HepG2 (cell line): ENCODE measurements around the gene HOXC9. TPM values are rescaled to one million over a fixed set of nuclear protein-coding genes. Genes with fewer than 3 reads are reported as not detected.

Source experiments
- ATAC-seq: fragments of 200-7000 bp; cut with Tn5 transposase; 3 replicates; pipeline ENCODE4 v1.9.1; 2020; ENCODE audit warnings: mild to moderate bottlenecking, moderate library complexity
- BruUV-seq: library from RNA; stranded (reverse); fragments of 400-500 nt; replicated peaks from 2 replicates; lab custom pipeline; 2021; lab: Mats Ljungman, UMichigan
- CTCF ChIA-PET: fragments of 300-600 bp; formaldehyde crosslinking; extraction: SDS; loops from one replicate; lab custom pipeline; 2021; ENCODE audit warnings: low total read pairs, inconsistent platforms, low intra/inter-chr PET ratio; lab: Yijun Ruan, JAX
- POLR2A ChIA-PET: fragments of 350-600 bp; sonication (Branson Sonifier 250); formaldehyde crosslinking; loops from one replicate; lab custom pipeline; 2020; ENCODE audit warnings: antibody characterized with exemption, inconsistent platforms; lab: Yijun Ruan, JAX
- DNase-seq: peaks from one replicate; pipeline ENCODE4 v3.0.0-alpha.2; 2015; ENCODE audit warnings: low spot score
- FAIRE-seq: peaks from 3 replicates; lab custom pipeline; 2011; peaks lifted over from hg19 to GRCh38; lab: Jason Lieb, UNC
- H2AFZ ChIP-seq: one replicate; pipeline ENCODE4 v1.6.1; 2011; ENCODE audit warnings: low read length, inconsistent platforms
- H3K27ac ChIP-seq: fragments of 300-600 bp; 3 replicates; pipeline ENCODE4 v1.8.0; 2011; ENCODE audit warnings: mixed run types, mild to moderate bottlenecking, mixed read lengths, low read length, inconsistent platforms; ENCODE audit not compliant: insufficient read depth; ENCODE audit errors: extremely low read length
- H3K27me3 ChIP-seq, 2 experiments: fragments of 200-600 bp in 1 of 2; 2 replicates in 1 of 2; 3 replicates in 1 of 2; pipeline versions ENCODE4 v1.6.0 to v1.8.0; 2011; ENCODE audit warnings: low read length in 2 of 2, mild to moderate bottlenecking in 2 of 2, moderate library complexity in 2 of 2, inconsistent platforms in 1 of 2; ENCODE audit not compliant: insufficient read depth in 2 of 2, control insufficient read depth in 1 of 2
- H3K36me3 ChIP-seq, 2 experiments: fragments of 200-600 bp in 1 of 2; replicated peaks in 1 of 2; 2 replicates in 1 of 2; 3 replicates in 1 of 2; pipeline versions ENCODE4 v1.5.1 to v1.8.0; 2011; ENCODE audit warnings: low read length in 2 of 2, inconsistent platforms in 1 of 2; ENCODE audit not compliant: insufficient read depth in 2 of 2, control insufficient read depth in 1 of 2
- H3K4me1 ChIP-seq: 2 replicates; pipeline ENCODE4 v1.5.1; 2012; ENCODE audit warnings: low read length, inconsistent platforms; ENCODE audit not compliant: insufficient read depth
- H3K4me2 ChIP-seq: 2 replicates; pipeline ENCODE4 v1.6.0; 2011; ENCODE audit warnings: low read depth, low read length, inconsistent platforms
- H3K4me3 ChIP-seq, 3 experiments: fragments of 200-600 bp in 1 of 3; sonication (generic), shearing (Covaris generic) in 1 of 3; replicated peaks in 1 of 3; 2 replicates each; pipeline ENCODE4 v1.5.1; 2011 to 2016; ENCODE audit warnings: low read length in 3 of 3, inconsistent platforms in 2 of 3, low read depth in 2 of 3, mild to moderate bottlenecking in 2 of 3, control low read depth in 1 of 3, mixed read lengths in 1 of 3; ENCODE audit not compliant: insufficient read depth in 1 of 3
- H3K79me2 ChIP-seq: one replicate; pipeline ENCODE4 v1.6.1; 2011; ENCODE audit warnings: low read length, inconsistent platforms; ENCODE audit not compliant: insufficient read depth
- H3K9ac ChIP-seq: 2 replicates; pipeline ENCODE4 v1.6.0; 2011; ENCODE audit warnings: mild to moderate bottlenecking, low read depth, low read length, inconsistent platforms; ENCODE audit not compliant: insufficient read depth
- H3K9me3 ChIP-seq: 2 replicates; pipeline ENCODE4 v1.5.1; 2012; ENCODE audit warnings: mild to moderate bottlenecking, low read length
- H4K20me1 ChIP-seq: 2 replicates; pipeline ENCODE4 v1.6.0; 2011; ENCODE audit warnings: inconsistent platforms, mild to moderate bottlenecking, low read length, moderate library complexity; ENCODE audit not compliant: insufficient read depth
- ZNF205 ChIP-seq: IDR thresholded peaks from 2 replicates; pipeline ENCODE4 v1.6.1; 2018; ENCODE audit warnings: missing biosample characterization, missing genetic modification reagents
- ZNF33B ChIP-seq: sonication (generic); formaldehyde crosslinking; IDR thresholded peaks from 2 replicates; pipeline ENCODE4 v1.5.1; 2020; ENCODE audit warnings: mild to moderate bottlenecking, missing genetic modification reagents
- ZSCAN25 ChIP-seq: sonication (generic); formaldehyde crosslinking; IDR thresholded peaks from 2 replicates; pipeline ENCODE4 v1.8.0; 2022; ENCODE audit warnings: mild to moderate bottlenecking, missing genetic modification reagents
- WGBS: methylation state at CpG from one replicate; pipeline ENCODE4 v1.1.6; 2017; ENCODE audit warnings: low lambda C conversion rate; 5-methylcytosine and 5-hydroxymethylcytosine counted together
- in situ Hi-C: cut with HindIII; loops from 2 replicates; pipeline ENCODE4 v1.10.0; 2017; ENCODE audit warnings: low pct_unique_long_range_greater_than_20kb; ENCODE audit not compliant: extremely low pct_ligation_motif_present
- intact Hi-C: fragments of 100-400 bp; cut with micrococcal nuclease; formaldehyde crosslinking; loops from one replicate; pipeline ENCODE4 v1.10.0; 2022; ENCODE audit not compliant: unreplicated experiment
- polyA plus RNA-seq, 8 experiments: library from polyadenylated mRNA; depleted of rRNA in 3 of 8; stranded (reverse) in 7 of 8; unstranded in 1 of 8; fragments of >200 nt; fragmentation: Illumina TruSeq in 4 of 8; extraction: Trizol in 4 of 8; gene quantifications; 2 replicates each; pipeline versions ENCODE4 v1.2.1 to v1.2.3, GENCODE V29; 2011 to 2016; ENCODE audit warnings: low read depth in 4 of 8, missing spikeins in 1 of 8, mixed read lengths in 1 of 8; ENCODE audit not compliant: insufficient read depth in 1 of 8
- total RNA-seq, 5 experiments: library from RNA; depleted of rRNA; stranded (reverse); fragments of >200 nt; fragmentation: Illumina TruSeq; extraction: Trizol; gene quantifications; 2 replicates each; pipeline ENCODE4 v1.2.3, GENCODE V29; 2016; ENCODE audit warnings: low read depth in 1 of 5
- TF ChIP-seq, protein P1 (sequence below): sonication (generic); formaldehyde crosslinking; IDR thresholded peaks from 2 replicates; pipeline ENCODE4 v1.5.0; 2020; ENCODE audit warnings: missing genetic modification reagents
- TF ChIP-seq, protein P2 (sequence below): sonication (generic); formaldehyde crosslinking; IDR thresholded peaks from 2 replicates; pipeline ENCODE4 v1.9.0; 2021; ENCODE audit warnings: missing genetic modification reagents, mild to moderate bottlenecking, borderline replicate concordance

Gene HOXC9
- total and polyA plus RNA-seq, 2 of the 13 experiments (the other 11 are each of a cell fraction or from before 2014, with no cell fraction given): 0.11 to 1.1 TPM

DNA sequence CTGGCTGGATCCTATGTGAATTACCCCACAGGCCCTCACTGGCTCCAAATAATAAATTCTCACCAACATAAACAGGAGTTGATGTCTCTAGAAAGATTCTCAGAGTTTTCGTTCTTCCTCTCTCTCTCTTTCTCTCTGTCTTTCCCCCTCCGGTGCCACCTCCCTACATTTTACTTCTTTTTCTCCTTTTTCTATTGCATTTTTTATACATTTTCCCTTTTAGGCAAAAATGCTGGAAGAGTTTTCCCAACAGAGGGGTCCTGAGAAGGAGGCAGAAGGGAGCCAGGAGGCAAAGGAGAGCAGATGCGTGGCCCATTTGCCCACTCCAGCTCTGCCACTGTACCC is 27.5 kb downstream of the HOXC9 start:
- H3K4me2 ChIP-seq: no peak overlapping the region
- intact Hi-C loops (no loop called here), in situ Hi-C loops (no loop called here)
- H3K4me1 ChIP-seq: no peaks in the 10 kb centered on the region
- no TSS peak for BruUV-seq
- peaks cover 4 to 89% of the 10 kb centered on the region in 2 experiments; a peak in 4 of 5 replicates for H3K27me3 ChIP-seq
- no peak overlapping the region for H3K9ac ChIP-seq
- ChIA-PET CTCF (no interaction called here), POLR2A (no interaction called here)
- no peaks in the 10 kb centered on the region for H3K36me3 ChIP-seq
- H3K9me3 ChIP-seq: no peaks in the 10 kb centered on the region
- H3K4me3 ChIP-seq: no peak overlapping the region
- no peak overlapping the region for H3K27ac ChIP-seq
- no peak for FAIRE-seq
- no peak overlapping the region for H2AFZ ChIP-seq
- H4K20me1 ChIP-seq: no peaks in the 10 kb centered on the region
- no peak for ATAC-seq
- 36% methylated on average over 3 of the region's 3 CpGs for WGBS
- no peak for DNase-seq
- no peaks in the 10 kb centered on the region for H3K79me2 ChIP-seq
- TF ChIP-seq ZNF205 (CRISPR knock-in tag): no peak

DNA sequence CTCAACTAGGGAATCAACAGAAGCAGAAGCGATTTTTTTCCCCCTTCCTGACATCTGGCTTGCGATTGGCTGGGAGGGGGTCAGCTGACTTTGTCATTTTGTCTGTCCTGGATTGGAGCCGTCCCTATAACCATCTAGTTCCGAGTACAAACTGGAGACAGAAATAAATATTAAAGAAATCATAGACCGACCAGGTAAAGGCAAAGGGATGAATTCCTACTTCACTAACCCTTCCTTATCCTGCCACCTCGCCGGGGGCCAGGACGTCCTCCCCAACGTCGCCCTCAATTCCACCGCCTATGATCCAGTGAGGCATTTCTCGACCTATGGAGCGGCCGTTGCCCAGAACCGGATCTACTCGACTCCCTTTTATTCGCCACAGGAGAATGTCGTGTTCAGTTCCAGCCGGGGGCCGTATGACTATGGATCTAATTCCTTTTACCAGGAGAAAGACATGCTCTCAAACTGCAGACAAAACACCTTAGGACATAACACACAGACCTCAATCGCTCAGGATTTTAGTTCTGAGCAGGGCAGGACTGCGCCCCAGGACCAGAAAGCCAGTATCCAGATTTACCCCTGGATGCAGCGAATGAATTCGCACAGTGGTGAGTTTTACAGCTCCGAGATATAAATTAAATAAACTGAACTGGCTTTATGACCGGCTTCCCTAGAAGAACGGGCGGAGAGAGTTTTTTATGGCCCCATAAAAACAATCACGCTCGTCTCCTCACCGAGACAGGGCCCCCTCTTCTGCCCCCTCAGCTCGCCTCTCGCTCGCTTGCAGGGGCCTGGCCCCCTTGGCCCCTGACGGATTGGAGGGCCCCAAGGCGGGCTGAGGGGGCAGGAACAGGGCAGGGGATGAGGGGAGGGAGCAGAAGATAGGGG is 28.6 kb downstream of the HOXC9 start, which contains the start of gene HOXC6:
Gene HOXC6 (plus strand): TSS at position 127 of the 888 bp plus-strand sequence. CDS start 82 bp downstream, at position 209.
- intact Hi-C loops: no loop called here
- H3K4me1 ChIP-seq: peaks cover 7% of the 10 kb centered on the region; the same call in 1 of the 2 replicates
- H3K27me3 ChIP-seq: peaks cover 4 to 88% of the 10 kb centered on the region in 2 experiments; a peak in 4 of 5 replicates
- H4K20me1 ChIP-seq: no peaks in the 10 kb centered on the region
- H3K9ac ChIP-seq: no peak within 1 kb of the TSS
- POLR2A ChIA-PET: no interaction called here
- no peak within 1 kb of the TSS for H3K27ac ChIP-seq
- WGBS: 11% methylated on average over 35 of the region's 36 CpGs
- no peak for FAIRE-seq
- BruUV-seq: no TSS peak
- no peak within 1 kb of the TSS for H2AFZ ChIP-seq
- TF ChIP-seq, protein P1, sequence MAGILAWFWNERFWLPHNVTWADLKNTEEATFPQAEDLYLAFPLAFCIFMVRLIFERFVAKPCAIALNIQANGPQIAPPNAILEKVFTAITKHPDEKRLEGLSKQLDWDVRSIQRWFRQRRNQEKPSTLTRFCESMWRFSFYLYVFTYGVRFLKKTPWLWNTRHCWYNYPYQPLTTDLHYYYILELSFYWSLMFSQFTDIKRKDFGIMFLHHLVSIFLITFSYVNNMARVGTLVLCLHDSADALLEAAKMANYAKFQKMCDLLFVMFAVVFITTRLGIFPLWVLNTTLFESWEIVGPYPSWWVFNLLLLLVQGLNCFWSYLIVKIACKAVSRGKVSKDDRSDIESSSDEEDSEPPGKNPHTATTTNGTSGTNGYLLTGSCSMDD (CRISPR knock-in tag): no peak
- TF ChIP-seq ZSCAN25 (CRISPR knock-in tag) (no peak), ZNF33B (CRISPR knock-in tag) (no peak)
- TF ChIP-seq, protein P2, sequence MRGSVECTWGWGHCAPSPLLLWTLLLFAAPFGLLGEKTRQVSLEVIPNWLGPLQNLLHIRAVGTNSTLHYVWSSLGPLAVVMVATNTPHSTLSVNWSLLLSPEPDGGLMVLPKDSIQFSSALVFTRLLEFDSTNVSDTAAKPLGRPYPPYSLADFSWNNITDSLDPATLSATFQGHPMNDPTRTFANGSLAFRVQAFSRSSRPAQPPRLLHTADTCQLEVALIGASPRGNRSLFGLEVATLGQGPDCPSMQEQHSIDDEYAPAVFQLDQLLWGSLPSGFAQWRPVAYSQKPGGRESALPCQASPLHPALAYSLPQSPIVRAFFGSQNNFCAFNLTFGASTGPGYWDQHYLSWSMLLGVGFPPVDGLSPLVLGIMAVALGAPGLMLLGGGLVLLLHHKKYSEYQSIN (CRISPR knock-in tag): no peak
- TF ChIP-seq, all 625 proteins: peak for 0
- Histone ChIP-seq H3K36me3 (no peaks in the 10 kb centered on the region), H3K9me3 (no peaks in the 10 kb centered on the region), H3K79me2 (no peaks in the 10 kb centered on the region), H3K4me3 (no peak within 1 kb of the TSS; a peak in 1 of 6 replicates), H3K4me2 (peak within 1 kb of the TSS; percentile 45)
- in situ Hi-C loops: no loop called here
- no peak for DNase-seq
- CTCF ChIA-PET: no interaction called here
- no peak for ATAC-seq
